A673 (cell line): Measurements from ENCODE around the gene ELK3.
"Not testable (repeated sequence)": the region's sequence is repeated elsewhere in the genome, so short reads cannot be mapped to it uniquely, and the experiment has no call there.

Experiments
- CTCF ChIP-seq: fragments of 300-800, 200-600 bp; sonication (generic); conservative IDR thresholded peaks from 2 replicates; pipeline ENCODE4 v1.5.1; 2017; ENCODE audit warnings: low read depth, mild to moderate bottlenecking, antibody characterized with exemption, low read length, moderate library complexity, mixed read lengths
- EZH2 ChIP-seq: fragments of 200-600 bp; sonication (generic); IDR thresholded peaks from 2 replicates; pipeline ENCODE4 v1.6.1; 2017; ENCODE audit warnings: borderline replicate concordance, low read depth, mild to moderate bottlenecking, mixed read lengths, antibody characterized with exemption, low read length; ENCODE audit not compliant: poor library complexity, severe bottlenecking

DNA sequence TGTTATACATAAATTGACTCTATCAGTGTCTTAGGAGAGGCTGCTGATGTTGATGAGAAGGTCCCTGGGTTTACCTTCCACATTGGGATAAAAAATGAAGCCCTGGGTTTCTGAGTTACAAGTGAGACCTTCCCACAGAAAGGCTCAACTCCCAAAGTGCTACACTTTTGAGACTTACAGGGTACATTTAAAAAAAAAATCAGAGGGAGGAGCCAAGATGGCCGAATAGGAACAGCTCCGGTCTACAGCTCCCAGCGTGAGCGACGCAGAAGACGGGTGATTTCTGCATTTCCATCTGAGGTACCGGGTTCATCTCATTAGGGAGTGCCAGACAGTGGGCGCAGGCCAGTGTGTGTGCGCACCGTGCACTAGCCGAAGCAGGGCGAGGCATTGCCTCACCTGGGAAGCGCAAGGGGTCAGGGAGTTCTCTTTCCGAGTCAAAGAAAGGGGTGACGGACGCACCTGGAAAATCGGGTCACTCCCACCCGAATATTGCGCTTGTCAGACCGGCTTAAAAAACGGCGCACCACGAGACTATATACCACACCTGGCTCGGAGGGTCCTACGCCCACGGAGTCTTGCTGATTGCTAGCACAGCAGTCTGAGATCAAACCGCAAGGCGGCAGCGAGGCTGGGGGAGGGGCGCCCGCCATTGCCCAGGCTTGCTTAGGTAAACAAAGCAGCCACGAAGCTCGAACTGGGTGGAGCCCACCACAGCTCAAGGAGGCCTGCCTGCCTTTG lies 121.7 kb downstream of the ELK3 start:
- not testable (repeated sequence) for TF ChIP-seq EZH2, CTCF
